ENCODE measurements around the gene HAUS2. TPM values are rescaled to one million over a fixed set of nuclear protein-coding genes. Genes with fewer than 3 reads are reported as not detected.

Gene HAUS2
- total and polyA plus RNA-seq, 7 experiments from 2014 or later = 12.0 to 35.4 (median 19.1) TPM

GRCh38 chr15:42507514-42507913, 41.1 kb upstream of the HAUS2 start:
- no peaks in the 10 kb centered on the region for H3K4me1 ChIP-seq (ENCODE audit: control insufficient read depth in 2 of 2, insufficient read depth in 2 of 2, low read length in 2 of 2)
- POLR2A ChIA-PET = interaction anchor here (0.6 kb wide), 1 partner anchor 37 kb away, joined by 3 read pairs; no protein-coding TSS in a partner anchor
- H3K27ac ChIP-seq (ENCODE audit: low read depth, low read length) = no peak overlapping the region
- H3K27me3 ChIP-seq (ENCODE audit: control insufficient read depth in 2 of 2, insufficient read depth in 2 of 2, low read length in 2 of 2) = no peaks in the 10 kb centered on the region
- no peaks in the 10 kb centered on the region for H3K9me3 ChIP-seq (ENCODE audit: control insufficient read depth in 2 of 3, low read length in 3 of 3)
- H3K4me1 Mint-ChIP-seq = peaks cover 0 to 29% (median 19%) of the 10 kb centered on the region in 7 donors
- H3K4me3 Mint-ChIP-seq = no peak overlapping the region
- intact Hi-C loops (cut with micrococcal nuclease) = no loop called here
- no peaks in the 10 kb centered on the region for H3K27me3 Mint-ChIP-seq
- DNase-seq (no peak), ATAC-seq (no peak)
- no peaks in the 10 kb centered on the region for H3K9me3 Mint-ChIP-seq
- peaks cover 0 to 19% (median 0%) of the 10 kb centered on the region in 3 experiments for H3K36me3 ChIP-seq (ENCODE audit: control insufficient read depth in 2 of 3, insufficient read depth in 3 of 3, low read length in 3 of 3)
- H3K27ac Mint-ChIP-seq = no peak overlapping the region
- H3K36me3 Mint-ChIP-seq = peaks cover 0 to 12% (median 0%) of the 10 kb centered on the region in 5 donors
- CTCF ChIA-PET = no interaction called here
- H3K4me3 ChIP-seq (ENCODE audit: low read length) = no peak overlapping the region

- ATAC-seq (no peak), DNase-seq (no peak)
- no peaks in the 10 kb centered on the region for H3K27me3 ChIP-seq (ENCODE audit: control insufficient read depth in 2 of 2, insufficient read depth in 2 of 2, low read length in 2 of 2)
- H3K27ac Mint-ChIP-seq = no peak overlapping the region
- no peaks in the 10 kb centered on the region for H3K4me1 ChIP-seq (ENCODE audit: control insufficient read depth in 2 of 2, insufficient read depth in 2 of 2, low read length in 2 of 2)
- peaks cover 0 to 23% (median 0%) of the 10 kb centered on the region in 3 experiments for H3K36me3 ChIP-seq (ENCODE audit: control insufficient read depth in 2 of 3, insufficient read depth in 3 of 3, low read length in 3 of 3)
- H3K9me3 Mint-ChIP-seq = no peaks in the 10 kb centered on the region
- H3K4me3 Mint-ChIP-seq = no peak overlapping the region
- CTCF ChIA-PET = interaction anchor here (0.6 kb wide), 1 partner anchor 688 kb away, joined by 3 read pairs; no protein-coding TSS in a partner anchor
- peaks cover 0 to 27% (median 19%) of the 10 kb centered on the region in 7 donors for H3K4me1 Mint-ChIP-seq
- no peaks in the 10 kb centered on the region for H3K9me3 ChIP-seq (ENCODE audit: control insufficient read depth in 2 of 3, low read length in 3 of 3)
- no peaks in the 10 kb centered on the region for H3K27me3 Mint-ChIP-seq
- H3K4me3 ChIP-seq (ENCODE audit: low read length) = no peak overlapping the region
- POLR2A ChIA-PET = no interaction called here
- peaks cover 3 to 16% (median 5%) of the 10 kb centered on the region in 5 donors for H3K36me3 Mint-ChIP-seq
- H3K27ac ChIP-seq (ENCODE audit: low read depth, low read length) = no peak overlapping the region
- intact Hi-C loops (cut with micrococcal nuclease) = no loop called here
These were observed 40.4 kb upstream of the HAUS2 start for GRCh38 chr15:42508263-42508690.

- Mint-ChIP-seq H3K4me3 (no peak overlapping the region), H3K4me1 (peaks cover 0 to 22% (median 15%) of the 10 kb centered on the region in 7 donors), H3K36me3 (peaks cover 10 to 30% (median 15%) of the 10 kb centered on the region in 5 donors), H3K27ac (peak overlapping the region in 4 of 9 donors; percentile 2 to 25 (median 9)), H3K9me3 (no peaks in the 10 kb centered on the region), H3K27me3 (no peaks in the 10 kb centered on the region)
- DNase-seq (no peak), ATAC-seq (no peak)
- H3K27ac ChIP-seq (ENCODE audit: low read depth, low read length) = no peak overlapping the region
- ChIA-PET POLR2A (no interaction called here), CTCF (no interaction called here)
- H3K36me3 ChIP-seq (ENCODE audit: control insufficient read depth in 2 of 3, insufficient read depth in 3 of 3, low read length in 3 of 3) = peaks cover 0 to 36% (median 5%) of the 10 kb centered on the region in 3 experiments
- H3K4me3 ChIP-seq (ENCODE audit: low read length) = no peak overlapping the region
- intact Hi-C loops (cut with micrococcal nuclease) = no loop called here
- H3K27me3 ChIP-seq (ENCODE audit: control insufficient read depth in 2 of 2, insufficient read depth in 2 of 2, low read length in 2 of 2) = no peaks in the 10 kb centered on the region
- no peaks in the 10 kb centered on the region for H3K9me3 ChIP-seq (ENCODE audit: control insufficient read depth in 2 of 3, low read length in 3 of 3)
- H3K4me1 ChIP-seq (ENCODE audit: control insufficient read depth in 2 of 2, insufficient read depth in 2 of 2, low read length in 2 of 2) = no peaks in the 10 kb centered on the region
These were observed 38.2 kb upstream of the HAUS2 start for GRCh38 chr15:42510258-42511006.

GRCh38 chr15:42511007-42511391, 37.6 kb upstream of the HAUS2 start:
- intact Hi-C loops (cut with micrococcal nuclease) = no loop called here
- Mint-ChIP-seq H3K4me3 (no peak overlapping the region), H3K27ac (peak overlapping the region in 3 of 9 donors; percentile 2 to 25 (median 12)), H3K27me3 (no peaks in the 10 kb centered on the region), H3K4me1 (peaks cover 0 to 22% (median 12%) of the 10 kb centered on the region in 7 donors), H3K9me3 (no peaks in the 10 kb centered on the region), H3K36me3 (peaks cover 11 to 35% (median 19%) of the 10 kb centered on the region in 5 donors)
- H3K27me3 ChIP-seq (ENCODE audit: control insufficient read depth in 2 of 2, insufficient read depth in 2 of 2, low read length in 2 of 2) = no peaks in the 10 kb centered on the region
- H3K27ac ChIP-seq (ENCODE audit: low read depth, low read length) = no peak overlapping the region
- DNase-seq = no peak
- no peak overlapping the region for H3K4me3 ChIP-seq (ENCODE audit: low read length)
- ChIA-PET POLR2A (no interaction called here), CTCF (no interaction called here)
- H3K9me3 ChIP-seq (ENCODE audit: control insufficient read depth in 2 of 3, low read length in 3 of 3) = no peaks in the 10 kb centered on the region
- peak; percentile 55 for ATAC-seq
- H3K4me1 ChIP-seq (ENCODE audit: control insufficient read depth in 2 of 2, insufficient read depth in 2 of 2, low read length in 2 of 2) = no peaks in the 10 kb centered on the region
- peaks cover 0 to 41% (median 7%) of the 10 kb centered on the region in 3 experiments for H3K36me3 ChIP-seq (ENCODE audit: control insufficient read depth in 2 of 3, insufficient read depth in 3 of 3, low read length in 3 of 3)

- intact Hi-C loops (cut with micrococcal nuclease) = no loop called here
- Mint-ChIP-seq H3K4me3 (no peak overlapping the region), H3K4me1 (peaks cover 0 to 2% (median 0%) of the 10 kb centered on the region in 7 donors), H3K36me3 (peaks cover 4 to 16% (median 10%) of the 10 kb centered on the region in 5 donors), H3K27ac (no peak overlapping the region), H3K27me3 (no peaks in the 10 kb centered on the region), H3K9me3 (no peaks in the 10 kb centered on the region)
- ChIA-PET CTCF (no interaction called here), POLR2A (no interaction called here)
- DNase-seq = no peak
- peaks cover 0 to 17% (median 3%) of the 10 kb centered on the region in 3 experiments for H3K36me3 ChIP-seq (ENCODE audit: control insufficient read depth in 2 of 3, insufficient read depth in 3 of 3, low read length in 3 of 3)
- no peaks in the 10 kb centered on the region for H3K4me1 ChIP-seq (ENCODE audit: control insufficient read depth in 2 of 2, insufficient read depth in 2 of 2, low read length in 2 of 2)
- no peak overlapping the region for H3K27ac ChIP-seq (ENCODE audit: low read depth, low read length)
- no peaks in the 10 kb centered on the region for H3K27me3 ChIP-seq (ENCODE audit: control insufficient read depth in 2 of 2, insufficient read depth in 2 of 2, low read length in 2 of 2)
- H3K4me3 ChIP-seq (ENCODE audit: low read length) = no peak overlapping the region
- H3K9me3 ChIP-seq (ENCODE audit: control insufficient read depth in 2 of 3, low read length in 3 of 3) = no peaks in the 10 kb centered on the region
- ATAC-seq = no peak
These were observed 25.3 kb upstream of the HAUS2 start for GRCh38 chr15:42523331-42523730.

GRCh38 chr15:42528970-42529369, 19.7 kb upstream of the HAUS2 start:
- POLR2A ChIA-PET = interaction anchor here (0.5 kb wide), 1 partner anchor 28 kb away, joined by 3 read pairs; no protein-coding TSS in a partner anchor
- DNase-seq (no peak), ATAC-seq (no peak)
- Histone ChIP-seq H3K27ac (ENCODE audit: low read depth, low read length) (no peak overlapping the region), H3K4me3 (ENCODE audit: low read length) (no peak overlapping the region), H3K9me3 (ENCODE audit: control insufficient read depth in 2 of 3, low read length in 3 of 3) (no peaks in the 10 kb centered on the region), H3K36me3 (ENCODE audit: control insufficient read depth in 2 of 3, insufficient read depth in 3 of 3, low read length in 3 of 3) (peaks cover 0 to 28% (median 3%) of the 10 kb centered on the region in 3 experiments), H3K4me1 (ENCODE audit: control insufficient read depth in 2 of 2, insufficient read depth in 2 of 2, low read length in 2 of 2) (no peaks in the 10 kb centered on the region), H3K27me3 (ENCODE audit: control insufficient read depth in 2 of 2, insufficient read depth in 2 of 2, low read length in 2 of 2) (no peaks in the 10 kb centered on the region)
- H3K36me3 Mint-ChIP-seq = peaks cover 0 to 22% (median 10%) of the 10 kb centered on the region in 5 donors
- intact Hi-C loops (cut with micrococcal nuclease) = no loop called here
- H3K4me1 Mint-ChIP-seq = peaks cover 0 to 3% (median 0%) of the 10 kb centered on the region in 7 donors
- H3K27ac Mint-ChIP-seq = no peak overlapping the region
- no peaks in the 10 kb centered on the region for H3K27me3 Mint-ChIP-seq
- CTCF ChIA-PET = no interaction called here
- H3K4me3 Mint-ChIP-seq = no peak overlapping the region
- no peaks in the 10 kb centered on the region for H3K9me3 Mint-ChIP-seq
